ENCODE data around the gene DAW1. TPM values are rescaled to one million over a fixed set of nuclear protein-coding genes. Genes with fewer than 3 reads are reported as not detected.
A peak's percentile ranks its signal among the peaks of the same experiment; 100 is the strongest.

Gene DAW1
- total and polyA plus RNA-seq, 8 donors = 0.25 TPM; not detected in 7

DNA sequence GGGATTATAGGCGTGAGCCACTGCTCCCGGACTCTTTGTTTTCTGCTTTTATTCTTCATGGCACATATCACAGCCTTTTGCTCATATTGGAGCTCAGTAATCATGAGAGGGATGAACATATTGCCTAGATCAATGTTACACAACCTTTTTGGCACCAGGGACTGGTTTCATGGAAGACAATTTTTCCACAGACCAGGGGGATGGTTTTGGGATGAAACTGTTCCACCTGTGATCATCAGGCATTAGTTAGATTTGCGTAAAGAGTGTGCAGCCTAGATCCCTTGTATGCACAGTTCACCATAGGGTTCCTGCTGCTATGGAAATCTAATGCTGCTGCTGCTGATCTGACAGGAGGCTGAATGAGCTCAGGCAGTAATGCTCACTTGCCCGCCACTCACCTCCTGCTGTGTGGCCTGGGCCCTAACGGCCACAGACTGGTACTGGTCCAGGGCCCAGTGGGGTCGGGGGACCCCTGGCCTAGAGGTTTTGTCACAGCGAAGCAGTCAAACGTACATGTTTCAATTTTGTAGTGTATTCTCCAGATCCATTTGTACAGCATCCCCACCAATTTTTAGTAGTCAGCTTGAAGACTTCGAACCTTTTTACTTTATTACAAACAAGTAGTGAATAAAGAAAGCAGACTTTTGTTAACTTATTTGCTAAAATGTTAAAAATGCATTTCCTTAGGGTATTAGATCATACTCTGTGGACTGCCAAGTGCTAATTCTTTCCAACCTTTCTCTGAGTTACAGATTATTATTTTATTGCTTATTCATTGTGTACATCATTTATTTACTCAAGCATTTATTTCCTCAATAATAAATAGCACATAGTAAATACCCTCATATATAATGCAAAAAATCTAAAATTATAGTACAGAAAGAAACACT is 6.2 kb downstream of the DAW1 start:
- intact Hi-C loops (cut with DNase I; ENCODE audit: low total_unique reads) = no loop called here
- DNase-seq = no peak
- H3K27ac ChIP-seq = no peak overlapping the region
- H3K4me3 ChIP-seq = no peak overlapping the region
- no peaks in the 10 kb centered on the region for H3K9me3 ChIP-seq
- TF ChIP-seq EP300 (IDR thresholded peaks at IDR 0.05) (no peak), POLR2AphosphoS5 (IDR thresholded peaks at IDR 0.05) (no peak), POLR2A (IDR thresholded peaks at IDR 0.05) (no peak)
- TF ChIP-seq, protein P1, sequence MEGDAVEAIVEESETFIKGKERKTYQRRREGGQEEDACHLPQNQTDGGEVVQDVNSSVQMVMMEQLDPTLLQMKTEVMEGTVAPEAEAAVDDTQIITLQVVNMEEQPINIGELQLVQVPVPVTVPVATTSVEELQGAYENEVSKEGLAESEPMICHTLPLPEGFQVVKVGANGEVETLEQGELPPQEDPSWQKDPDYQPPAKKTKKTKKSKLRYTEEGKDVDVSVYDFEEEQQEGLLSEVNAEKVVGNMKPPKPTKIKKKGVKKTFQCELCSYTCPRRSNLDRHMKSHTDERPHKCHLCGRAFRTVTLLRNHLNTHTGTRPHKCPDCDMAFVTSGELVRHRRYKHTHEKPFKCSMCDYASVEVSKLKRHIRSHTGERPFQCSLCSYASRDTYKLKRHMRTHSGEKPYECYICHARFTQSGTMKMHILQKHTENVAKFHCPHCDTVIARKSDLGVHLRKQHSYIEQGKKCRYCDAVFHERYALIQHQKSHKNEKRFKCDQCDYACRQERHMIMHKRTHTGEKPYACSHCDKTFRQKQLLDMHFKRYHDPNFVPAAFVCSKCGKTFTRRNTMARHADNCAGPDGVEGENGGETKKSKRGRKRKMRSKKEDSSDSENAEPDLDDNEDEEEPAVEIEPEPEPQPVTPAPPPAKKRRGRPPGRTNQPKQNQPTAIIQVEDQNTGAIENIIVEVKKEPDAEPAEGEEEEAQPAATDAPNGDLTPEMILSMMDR (IDR thresholded peaks at IDR 0.05) = no peak
- peaks cover 0 to 7% (median 0%) of the 10 kb centered on the region in 3 donors for H3K27me3 ChIP-seq
- H3K36me3 ChIP-seq = no peaks in the 10 kb centered on the region
- 62 to 90% (median 75%) methylated on average over 9 of the region's 9 CpGs for WGBS, 5 donors
- H3K4me1 ChIP-seq = no peaks in the 10 kb centered on the region

DNA sequence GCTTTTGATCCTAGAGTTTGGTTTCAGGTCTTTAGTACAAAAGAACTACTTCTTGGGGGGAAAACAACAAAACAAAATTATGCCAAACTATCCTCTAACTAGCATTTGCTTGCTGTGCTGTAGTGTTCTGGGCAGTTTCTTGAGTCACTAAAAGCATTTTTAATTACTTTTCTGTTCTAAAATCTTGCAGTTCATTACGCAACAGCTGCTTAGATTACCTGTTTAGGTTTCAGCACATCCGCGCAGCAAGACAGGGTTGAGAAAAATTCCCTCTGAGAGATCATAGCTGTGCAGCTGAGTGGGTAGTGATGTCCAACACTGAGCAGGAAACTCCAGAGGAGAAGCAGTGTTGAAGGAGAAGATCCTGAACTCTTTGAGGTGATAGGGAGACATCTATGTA is 9.0 kb downstream of the DAW1 start:
- Histone ChIP-seq H3K9me3 (no peaks in the 10 kb centered on the region), H3K4me1 (no peaks in the 10 kb centered on the region), H3K36me3 (no peaks in the 10 kb centered on the region), H3K4me3 (no peak overlapping the region), H3K27ac (no peak overlapping the region), H3K27me3 (no peaks in the 10 kb centered on the region)
- WGBS, 5 donors = 84 to 93% (median 89%) methylated on average over 3 of the region's 3 CpGs
- TF ChIP-seq, protein P1 (IDR thresholded peaks at IDR 0.05) = no peak
- no peak for TF ChIP-seq POLR2A (IDR thresholded peaks at IDR 0.05)
- no peak for TF ChIP-seq EP300 (IDR thresholded peaks at IDR 0.05)
- TF ChIP-seq POLR2AphosphoS5 (IDR thresholded peaks at IDR 0.05) = no peak
- intact Hi-C loops (cut with DNase I; ENCODE audit: low total_unique reads) = no loop called here
- no peak for DNase-seq

DNA sequence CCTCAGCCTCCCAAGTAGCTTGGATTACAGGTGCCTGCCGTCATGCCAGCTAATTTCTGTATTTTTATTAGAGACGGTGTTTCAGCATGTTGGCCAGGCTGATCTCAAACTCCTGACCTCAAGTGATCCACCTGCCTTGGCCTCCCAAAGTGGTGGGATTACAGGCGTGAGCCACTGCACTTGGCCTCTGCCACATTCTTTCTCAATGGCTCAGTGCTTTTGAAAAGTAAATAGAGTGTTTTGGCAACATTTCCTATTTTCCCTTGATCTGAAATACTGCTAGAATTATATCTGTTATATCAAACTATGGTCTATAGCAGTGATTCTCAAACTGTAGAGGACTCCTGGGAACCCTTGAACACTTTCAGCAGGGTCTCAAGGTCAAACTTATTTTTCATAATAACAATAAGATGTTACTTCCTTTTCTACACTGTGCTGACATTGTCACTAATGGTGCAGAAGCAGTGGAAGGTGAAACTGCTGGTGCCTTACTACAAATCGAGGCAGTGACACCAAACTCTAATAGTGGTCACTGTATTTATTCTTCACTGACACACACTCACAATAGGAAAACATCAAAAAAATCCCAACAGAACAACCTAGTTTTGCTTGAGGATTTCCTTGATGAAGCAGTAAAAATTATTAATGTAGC is 10.6 kb downstream of the DAW1 start:
- Histone ChIP-seq H3K27ac (peak overlapping the region in 2 of 5 donors; percentile 10 to 36), H3K36me3 (no peaks in the 10 kb centered on the region), H3K27me3 (no peaks in the 10 kb centered on the region), H3K4me3 (no peak overlapping the region), H3K4me1 (no peaks in the 10 kb centered on the region), H3K9me3 (no peaks in the 10 kb centered on the region)
- intact Hi-C loops (cut with DNase I; ENCODE audit: low total_unique reads) = no loop called here
- TF ChIP-seq, protein P1 (IDR thresholded peaks at IDR 0.05) = no peak
- TF ChIP-seq POLR2AphosphoS5 (IDR thresholded peaks at IDR 0.05) (no peak), POLR2A (IDR thresholded peaks at IDR 0.05) (no peak), EP300 (IDR thresholded peaks at IDR 0.05) (no peak)
- no peak for DNase-seq
- 50 to 75% (median 69%) methylated on average over 4 of the region's 4 CpGs for WGBS, 5 donors

DNA sequence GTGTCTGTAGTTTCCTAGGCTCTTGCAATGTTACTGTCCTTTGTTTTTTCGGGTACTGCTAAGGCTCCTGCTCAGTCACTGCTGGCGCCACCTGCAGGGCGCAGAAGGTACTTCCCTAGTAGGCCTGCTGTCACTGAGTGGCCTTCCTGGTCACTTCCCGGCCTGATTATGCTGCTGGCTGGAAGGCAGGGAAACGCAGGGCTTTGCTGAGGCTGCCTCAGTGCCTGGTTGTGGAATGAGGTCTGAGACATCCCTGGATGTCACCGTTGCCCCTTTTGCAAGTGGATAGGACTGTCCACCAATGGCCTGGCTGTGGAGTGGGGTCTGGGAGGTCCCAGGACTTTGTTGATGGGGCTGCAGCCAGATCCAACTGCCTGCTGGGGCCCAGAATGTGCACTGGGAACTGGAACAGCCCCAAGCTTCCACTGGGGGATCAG is 13.1 kb downstream of the DAW1 start:
- intact Hi-C loops (cut with DNase I; ENCODE audit: low total_unique reads) = no loop called here
- Histone ChIP-seq H3K4me1 (no peaks in the 10 kb centered on the region), H3K27ac (no peak overlapping the region), H3K27me3 (no peaks in the 10 kb centered on the region), H3K36me3 (no peaks in the 10 kb centered on the region), H3K9me3 (no peaks in the 10 kb centered on the region), H3K4me3 (no peak overlapping the region)
- TF ChIP-seq, protein P1 (IDR thresholded peaks at IDR 0.05) = peak in 5 of 7 experiments; percentile 48 to 75 (median 72)
- TF ChIP-seq POLR2A (IDR thresholded peaks at IDR 0.05) (no peak), POLR2AphosphoS5 (IDR thresholded peaks at IDR 0.05) (peak in 1 of 3 donors; percentile 29)
- 9 to 14% (median 11%) methylated on average over 6 of the region's 6 CpGs for WGBS, 5 donors
- peak; percentile 82 to 86 for DNase-seq

Measured in stomach (tissue), 9 donors.